GM19351 (cell line): Measurements from ENCODE around the gene PNPLA2.

ENCODE experiments used
- ATAC-seq: cut with Tn5 transposase; IDR thresholded peaks from one replicate; pipeline ENCODE4 v1.9.1; 2021; ENCODE audit warnings: mild to moderate bottlenecking, moderate library complexity; ENCODE audit not compliant: unreplicated experiment

Gene PNPLA2

GRCh38 chr11:798093-798713 lies 20.5 kb upstream of the PNPLA2 start, which contains the start of gene SLC25A22:
Gene SLC25A22 (minus strand): TSS chr11:798281. CDS start chr11:795006, 3,275 bp downstream.
- peak; percentile 55 for ATAC-seq

- no peak for ATAC-seq
These were observed 18.9 kb upstream of the PNPLA2 start for GRCh38 chr11:799641-800316.

GRCh38 chr11:800473-800872 lies 18.2 kb upstream of the PNPLA2 start:
- no peak for ATAC-seq

GRCh38 chr11:801097-801780 lies 17.5 kb upstream of the PNPLA2 start:
- no peak for ATAC-seq

GRCh38 chr11:802018-802617 lies 16.6 kb upstream of the PNPLA2 start:
- no peak for ATAC-seq

GRCh38 chr11:802693-803466 lies 15.8 kb upstream of the PNPLA2 start:
- ATAC-seq = no peak

GRCh38 chr11:803467-803742 lies 15.3 kb upstream of the PNPLA2 start:
- no peak for ATAC-seq

GRCh38 chr11:803770-804598 lies 14.7 kb upstream of the PNPLA2 start:
- ATAC-seq = no peak

GRCh38 chr11:804599-804964 lies 14.1 kb upstream of the PNPLA2 start:
- no peak for ATAC-seq

GRCh38 chr11:808427-809286 lies 10.1 kb upstream of the PNPLA2 start:
- no peak for ATAC-seq

GRCh38 chr11:809287-810039 lies 9.3 kb upstream of the PNPLA2 start, which contains the start of gene RPLP2:
Gene RPLP2 (plus strand): TSS chr11:809967. CDS start chr11:810235, 268 bp downstream.
- ATAC-seq = peak; percentile 72

GRCh38 chr11:810040-810567 lies 8.6 kb upstream of the PNPLA2 start:
- ATAC-seq = peak; percentile 4

- ATAC-seq = no peak
These were observed 7.1 kb upstream of the PNPLA2 start for GRCh38 chr11:811446-812245.

GRCh38 chr11:812390-812789 lies 6.3 kb upstream of the PNPLA2 start:
- no peak for ATAC-seq

- ATAC-seq = no peak
These were observed 5.7 kb upstream of the PNPLA2 start for GRCh38 chr11:813072-813455.

GRCh38 chr11:813456-814096 lies 5.1 kb upstream of the PNPLA2 start:
- ATAC-seq = no peak
